Erythroblast (primary cell): Measurements from ENCODE around the gene BEAN1.

Source experiments
- GATA1 ChIP-seq: IDR thresholded peaks from 2 replicates; pipeline ENCODE4 v1.6.1; 2011; ENCODE audit warnings: low read depth, mild to moderate bottlenecking, control low read depth, low read length, moderate library complexity
- POLR2A ChIP-seq: IDR thresholded peaks from 2 replicates; pipeline ENCODE4 v1.6.1; 2011; ENCODE audit warnings: mild to moderate bottlenecking, low read length

- TF ChIP-seq POLR2A (no peak), GATA1 (no peak)
These were observed 97.6 kb downstream of the BEAN1 start for GRCh38 chr16:66524601-66525164.
